OCI-LY7 (cell line): ENCODE measurements around the gene OR2T6. TPM values are rescaled to one million over a fixed set of nuclear protein-coding genes. Genes with fewer than 3 reads are reported as not detected.

Experiments used
- Bru-seq: library from RNA; stranded (reverse); fragments of 400-500 nt; gene quantifications from one replicate; lab custom pipeline; 2021; lab: Mats Ljungman, UMichigan
- BruChase-seq, 2 experiments: library from RNA; stranded (reverse); fragments of 400-500 nt; gene quantifications; one replicate each; lab custom pipeline; 2021; lab: Mats Ljungman, UMichigan
- BruUV-seq: library from RNA; stranded (reverse); fragments of 400-500 nt; replicated peaks from 2 replicates; lab custom pipeline; 2021; lab: Mats Ljungman, UMichigan
- CTCF ChIA-PET: fragments of 300-600 bp; sonication (Branson Sonifier 250); formaldehyde crosslinking; loops from one replicate; lab custom pipeline; 2022; ENCODE audit warnings: antibody characterized with exemption; ENCODE audit not compliant: unreplicated experiment; lab: Charles Lee
- POLR2A ChIA-PET: fragments of 300-600 bp; sonication (Branson Sonifier 250); formaldehyde crosslinking; loops from one replicate; lab custom pipeline; 2022; ENCODE audit warnings: antibody characterized with exemption; lab: Charles Lee
- DNase-seq: peaks from one replicate; pipeline ENCODE4 v3.0.0-alpha.2; 2015; ENCODE audit warnings: low spot score
- H2AFZ ChIP-seq: fragments of 200-600 bp; sonication (generic), shearing (Covaris generic); 2 replicates; pipeline ENCODE4 v1.6.1; 2014; ENCODE audit warnings: mild to moderate bottlenecking, antibody characterized with exemption, low read length, moderate library complexity
- H3K27ac ChIP-seq: fragments of 200-600 bp; sonication (generic); 2 replicates; pipeline ENCODE4 v1.5.1; 2014; ENCODE audit warnings: mixed run types, low read depth, mild to moderate bottlenecking, moderate library complexity, low read length, inconsistent platforms; ENCODE audit not compliant: poor library complexity, severe bottlenecking
- H3K36me3 ChIP-seq: fragments of 200-600 bp; sonication (generic); 2 replicates; pipeline ENCODE4 v1.6.1; 2014; ENCODE audit warnings: mild to moderate bottlenecking, antibody characterized with exemption, low read length, moderate library complexity, mixed read lengths; ENCODE audit not compliant: insufficient read depth
- H3K4me1 ChIP-seq: fragments of 200-600 bp; sonication (generic); 2 replicates; pipeline ENCODE4 v1.5.1; 2014; ENCODE audit warnings: mild to moderate bottlenecking, low read length; ENCODE audit not compliant: insufficient read depth, poor library complexity, severe bottlenecking
- H3K4me2 ChIP-seq: fragments of 200-600 bp; sonication (generic); 2 replicates; pipeline ENCODE4 v1.6.1; 2014; ENCODE audit warnings: mild to moderate bottlenecking, low read length
- H3K4me3 ChIP-seq: fragments of 200-600 bp; sonication (generic); 2 replicates; pipeline ENCODE4 v1.5.1; 2014; ENCODE audit warnings: mild to moderate bottlenecking, low read depth, low read length; ENCODE audit not compliant: poor library complexity, severe bottlenecking
- H3K79me2 ChIP-seq: fragments of 200-600 bp; sonication (generic); 2 replicates; pipeline ENCODE4 v1.6.1; 2016; ENCODE audit warnings: low read depth, mild to moderate bottlenecking, low read length, moderate library complexity, mixed read lengths; ENCODE audit not compliant: insufficient read depth
- H3K9me2 ChIP-seq: fragments of 200-600 bp; sonication (generic); 2 replicates; pipeline ENCODE4 v1.6.1; 2016; ENCODE audit warnings: mild to moderate bottlenecking, low read length, mixed read lengths; ENCODE audit not compliant: insufficient read depth
- H3K9me3 ChIP-seq: fragments of 200-600 bp; sonication (generic); 2 replicates; pipeline ENCODE4 v1.6.1; 2014; ENCODE audit warnings: mild to moderate bottlenecking, mixed run types, low read length, mixed read lengths
- H4K20me1 ChIP-seq: fragments of 200-600 bp; sonication (generic); 2 replicates; pipeline ENCODE4 v1.6.1; 2014; ENCODE audit warnings: mild to moderate bottlenecking, antibody characterized with exemption, low read length, moderate library complexity, mixed read lengths; ENCODE audit not compliant: insufficient read depth
- CTCF ChIP-seq: fragments of 200-600 bp; sonication (generic); conservative IDR thresholded peaks from 2 replicates; pipeline ENCODE4 v1.5.1; 2014; ENCODE audit warnings: mild to moderate bottlenecking, antibody characterized with exemption, low read length, moderate library complexity, mixed read lengths
- EZH2phosphoT487 ChIP-seq: fragments of 200-600 bp; sonication (generic); IDR thresholded peaks from 2 replicates; pipeline ENCODE4 v1.6.1; 2018; ENCODE audit warnings: low read depth, borderline replicate concordance, mild to moderate bottlenecking, mixed run types, antibody characterized with exemption, low read length, moderate library complexity, mixed read lengths
- intact Hi-C: fragments of 100-400 bp; cut with micrococcal nuclease; formaldehyde crosslinking; loops from one replicate; pipeline ENCODE4 v1.10.0; 2022; ENCODE audit not compliant: unreplicated experiment
- long read RNA-seq: library from polyadenylated mRNA; stranded (forward); transcript quantifications from one replicate; pipeline ENCODE4 v2.0.0, GENCODE V29; 2022
- total RNA-seq, 2 experiments: library from RNA; depleted of rRNA in 1 of 2; stranded (reverse); fragments of >200 nt in 1 of 2; shearing (Covaris generic) in 1 of 2; gene quantifications; 2 replicates each; pipeline ENCODE4 v1.2.3, GENCODE V29; 2014 to 2022

The OR2T6 gene
- total RNA-seq (2014; rRNA removed; shearing (Covaris generic)) = not detected in 2 replicates
- total RNA-seq (2022) = not detected in 2 replicates
- Bru-seq, nascent RNA = not detected
- not detected for BruChase-seq, experiment 1, labeled RNA remaining after a 6-hour chase
- BruChase-seq, experiment 2, labeled RNA remaining after a 2-hour chase = not detected
- long read RNA-seq = 0 reads

- no peak within 1 kb of the TSS for H3K4me2 ChIP-seq
- no peak for DNase-seq
- POLR2A ChIA-PET = no interaction called here
- no peaks in the 10 kb centered on the region for H3K79me2 ChIP-seq
- no peaks in the 10 kb centered on the region for H3K4me1 ChIP-seq
- no peak for TF ChIP-seq EZH2phosphoT487
- no peak for TF ChIP-seq CTCF
- no peaks in the 10 kb centered on the region for H3K9me2 ChIP-seq
- no peak within 1 kb of the TSS for H3K4me3 ChIP-seq
- H4K20me1 ChIP-seq = no peaks in the 10 kb centered on the region
- H3K36me3 ChIP-seq = no peaks in the 10 kb centered on the region
- no TSS peak for BruUV-seq
- no peak within 1 kb of the TSS for H3K27ac ChIP-seq
- CTCF ChIA-PET = no interaction called here
- intact Hi-C loops = no loop called here
- no peaks in the 10 kb centered on the region for H3K9me3 ChIP-seq
- no peak within 1 kb of the TSS for H2AFZ ChIP-seq
These were observed at the start of gene OR2T6 for GRCh38 chr1:248375446-248375845. TSS of gene OR2T6 (plus strand) at chr1:248375746. CDS start at chr1:248387609, 11,863 bp downstream.

- H4K20me1 ChIP-seq = no peaks in the 10 kb centered on the region
- H3K9me2 ChIP-seq = no peaks in the 10 kb centered on the region
- H3K4me1 ChIP-seq = no peaks in the 10 kb centered on the region
- CTCF ChIA-PET = no interaction called here
- H3K27ac ChIP-seq = no peak overlapping the region
- POLR2A ChIA-PET = no interaction called here
- BruUV-seq = no TSS peak
- intact Hi-C loops = no loop called here
- no peak for TF ChIP-seq CTCF
- TF ChIP-seq EZH2phosphoT487 = no peak
- H3K9me3 ChIP-seq = no peaks in the 10 kb centered on the region
- no peaks in the 10 kb centered on the region for H3K79me2 ChIP-seq
- no peaks in the 10 kb centered on the region for H3K36me3 ChIP-seq
- H3K4me3 ChIP-seq = no peak overlapping the region
- H2AFZ ChIP-seq = no peak overlapping the region
- DNase-seq = no peak
- no peak overlapping the region for H3K4me2 ChIP-seq
These were observed 32.1 kb upstream of the OR2T6 start for GRCh38 chr1:248343451-248343850.

- Histone ChIP-seq H2AFZ (no peak within 1 kb of the TSS), H3K4me1 (no peaks in the 10 kb centered on the region), H3K4me2 (no peak within 1 kb of the TSS), H3K9me2 (no peaks in the 10 kb centered on the region), H3K9me3 (no peaks in the 10 kb centered on the region), H3K27ac (no peak within 1 kb of the TSS), H3K36me3 (no peaks in the 10 kb centered on the region), H3K79me2 (no peaks in the 10 kb centered on the region), H3K4me3 (no peak within 1 kb of the TSS), H4K20me1 (no peaks in the 10 kb centered on the region)
- POLR2A ChIA-PET = no interaction called here
- CTCF ChIA-PET = no interaction called here
- BruUV-seq = no TSS peak
- DNase-seq = no peak
- intact Hi-C loops = no loop called here
- TF ChIP-seq EZH2phosphoT487 (no peak), CTCF (no peak)
These were observed 27.1 kb upstream of the OR2T6 start, which contains the start of gene OR14C36 for GRCh38 chr1:248348475-248348874. TSS of gene OR14C36 (plus strand) at chr1:248348775. CDS start at chr1:248348775, 0 bp downstream.
